Femur (tissue), 1 donor: ENCODE measurements around the gene GADL1.

Experiments
- DNase-seq: peaks from one replicate; pipeline ENCODE4 v3.0.0-alpha.2; 2017

The GADL1 gene

GRCh38 chr3:30805695-30806094, 88.8 kb downstream of the GADL1 start:
- no peak for DNase-seq

- no peak for DNase-seq
Measured at GRCh38 chr3:30804984-30805383, 89.5 kb downstream of the GADL1 start.

GRCh38 chr3:30795176-30795575, 99.3 kb downstream of the GADL1 start:
- DNase-seq, result no peak

GRCh38 chr3:30793740-30794139, 100.7 kb downstream of the GADL1 start:
- no peak for DNase-seq

- DNase-seq, result no peak
Measured at GRCh38 chr3:30790150-30790549, 104.3 kb downstream of the GADL1 start.

GRCh38 chr3:30786365-30786764, 108.1 kb downstream of the GADL1 start:
- no peak for DNase-seq

- DNase-seq, result no peak
Measured at GRCh38 chr3:30779686-30780287, 114.7 kb downstream of the GADL1 start.

- DNase-seq, result no peak
Measured at GRCh38 chr3:30778933-30779332, 115.5 kb downstream of the GADL1 start.

- no peak for DNase-seq
Measured at GRCh38 chr3:30777426-30778113, 116.9 kb downstream of the GADL1 start.

- DNase-seq, result no peak
Measured at GRCh38 chr3:30776186-30776815, 118.2 kb downstream of the GADL1 start.

GRCh38 chr3:30775040-30775439, 119.4 kb downstream of the GADL1 start:
- no peak for DNase-seq

- no peak for DNase-seq
Measured at GRCh38 chr3:30774062-30774461, 120.4 kb downstream of the GADL1 start.

GRCh38 chr3:30770387-30770786, 124.1 kb downstream of the GADL1 start:
- DNase-seq, result peak; percentile 36

- peak; percentile 80 for DNase-seq
Measured at GRCh38 chr3:30768703-30769550, 125.5 kb downstream of the GADL1 start.

GRCh38 chr3:30768046-30768445, 126.4 kb downstream of the GADL1 start:
- no peak for DNase-seq

- no peak for DNase-seq
Measured at GRCh38 chr3:30766522-30766921, 127.9 kb downstream of the GADL1 start.

GRCh38 chr3:30764891-30765290, 129.6 kb downstream of the GADL1 start:
- no peak for DNase-seq

- DNase-seq, result no peak
Measured at GRCh38 chr3:30764281-30764680, 130.2 kb downstream of the GADL1 start.

GRCh38 chr3:30761374-30761773, 133.1 kb downstream of the GADL1 start:
- DNase-seq, result no peak

GRCh38 chr3:30760737-30761136, 133.7 kb downstream of the GADL1 start:
- DNase-seq, result no peak

- DNase-seq, result no peak
Measured at GRCh38 chr3:30760040-30760695, 134.3 kb downstream of the GADL1 start.

GRCh38 chr3:30756218-30756617, 138.2 kb downstream of the GADL1 start:
- no peak for DNase-seq

GRCh38 chr3:30754426-30754825, 140.0 kb downstream of the GADL1 start:
- no peak for DNase-seq
